ENCODE data around the gene IFT20. TPM values are rescaled to one million over a fixed set of nuclear protein-coding genes. Genes with fewer than 3 reads are reported as not detected.

Gene IFT20
- total RNA-seq, 1 donor from 2014 or later: 25.9 TPM

DNA sequence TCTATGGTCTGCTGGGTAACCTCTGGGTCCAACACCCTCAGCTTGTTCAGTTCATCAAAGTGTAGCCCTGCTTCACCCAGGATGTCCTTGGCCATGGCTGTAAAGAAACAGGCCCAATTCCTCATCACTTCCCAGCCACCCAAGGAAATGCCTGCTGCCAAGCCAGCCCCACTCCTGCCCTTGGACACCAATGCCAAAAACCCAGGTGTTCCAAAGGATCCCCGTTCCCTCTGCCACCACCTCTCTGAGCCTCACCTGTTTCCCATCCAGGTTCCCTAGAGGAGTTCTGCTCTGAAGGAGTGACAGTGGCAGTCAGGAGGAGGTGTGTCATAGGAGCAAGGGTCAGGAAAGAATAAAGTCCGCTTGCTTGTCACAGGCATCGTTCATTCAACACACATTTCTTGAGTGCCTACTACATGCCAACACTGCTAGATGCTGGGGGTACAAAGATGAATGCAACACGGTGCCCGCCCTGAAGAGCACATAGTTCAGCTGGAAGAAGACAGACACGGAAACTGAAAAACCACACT, 3.3 kb downstream of the IFT20 start:
- DNase-seq (no peak), ATAC-seq (ENCODE audit: low read depth) (no peak)
- TF ChIP-seq, protein P1, sequence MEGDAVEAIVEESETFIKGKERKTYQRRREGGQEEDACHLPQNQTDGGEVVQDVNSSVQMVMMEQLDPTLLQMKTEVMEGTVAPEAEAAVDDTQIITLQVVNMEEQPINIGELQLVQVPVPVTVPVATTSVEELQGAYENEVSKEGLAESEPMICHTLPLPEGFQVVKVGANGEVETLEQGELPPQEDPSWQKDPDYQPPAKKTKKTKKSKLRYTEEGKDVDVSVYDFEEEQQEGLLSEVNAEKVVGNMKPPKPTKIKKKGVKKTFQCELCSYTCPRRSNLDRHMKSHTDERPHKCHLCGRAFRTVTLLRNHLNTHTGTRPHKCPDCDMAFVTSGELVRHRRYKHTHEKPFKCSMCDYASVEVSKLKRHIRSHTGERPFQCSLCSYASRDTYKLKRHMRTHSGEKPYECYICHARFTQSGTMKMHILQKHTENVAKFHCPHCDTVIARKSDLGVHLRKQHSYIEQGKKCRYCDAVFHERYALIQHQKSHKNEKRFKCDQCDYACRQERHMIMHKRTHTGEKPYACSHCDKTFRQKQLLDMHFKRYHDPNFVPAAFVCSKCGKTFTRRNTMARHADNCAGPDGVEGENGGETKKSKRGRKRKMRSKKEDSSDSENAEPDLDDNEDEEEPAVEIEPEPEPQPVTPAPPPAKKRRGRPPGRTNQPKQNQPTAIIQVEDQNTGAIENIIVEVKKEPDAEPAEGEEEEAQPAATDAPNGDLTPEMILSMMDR (IDR thresholded peaks at IDR 0.05): no peak
- Mint-ChIP-seq H3K27me3 (no peaks in the 10 kb centered on the region), H3K4me1 (peaks cover 26% of the 10 kb centered on the region), H3K4me3 (no peak overlapping the region), H3K9me3 (no peaks in the 10 kb centered on the region), H3K36me3 (ENCODE audit: low read depth) (peaks cover 50% of the 10 kb centered on the region), H3K27ac (no peak overlapping the region)
- ChIA-PET CTCF (no interaction called here), POLR2A (no interaction called here)
- intact Hi-C loops (cut with micrococcal nuclease): no loop called here

DNA sequence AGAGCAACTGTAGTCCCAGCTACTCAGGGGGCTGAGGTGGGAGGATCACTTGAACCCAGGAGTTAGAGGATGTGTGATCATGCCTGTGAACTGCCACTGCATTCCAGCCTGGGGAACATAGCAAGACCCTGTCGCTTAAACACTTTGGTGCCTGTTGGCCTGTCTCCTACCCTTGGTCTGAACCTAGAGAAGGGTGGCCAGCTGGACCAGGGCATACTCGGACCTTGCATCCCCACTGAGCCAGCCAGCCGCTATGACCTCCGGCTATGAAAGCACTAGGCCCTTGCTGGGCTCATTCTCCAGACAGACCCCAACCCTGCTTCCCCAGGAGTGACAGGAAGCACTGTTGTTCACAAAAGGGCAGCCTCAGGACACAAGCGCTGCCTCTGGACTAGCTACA, 4.6 kb downstream of the IFT20 start:
- no peak for ATAC-seq (ENCODE audit: low read depth)
- H3K36me3 Mint-ChIP-seq (ENCODE audit: low read depth): peaks cover 60% of the 10 kb centered on the region
- H3K27ac Mint-ChIP-seq: no peak overlapping the region
- no peak for DNase-seq
- H3K27me3 Mint-ChIP-seq: no peaks in the 10 kb centered on the region
- peaks cover 16% of the 10 kb centered on the region for H3K4me1 Mint-ChIP-seq
- H3K9me3 Mint-ChIP-seq: no peaks in the 10 kb centered on the region
- H3K4me3 Mint-ChIP-seq: no peak overlapping the region
- CTCF ChIA-PET: no interaction called here
- intact Hi-C loops (cut with micrococcal nuclease): no loop called here
- POLR2A ChIA-PET: no interaction called here
- TF ChIP-seq, protein P1 (IDR thresholded peaks at IDR 0.05): no peak

DNA sequence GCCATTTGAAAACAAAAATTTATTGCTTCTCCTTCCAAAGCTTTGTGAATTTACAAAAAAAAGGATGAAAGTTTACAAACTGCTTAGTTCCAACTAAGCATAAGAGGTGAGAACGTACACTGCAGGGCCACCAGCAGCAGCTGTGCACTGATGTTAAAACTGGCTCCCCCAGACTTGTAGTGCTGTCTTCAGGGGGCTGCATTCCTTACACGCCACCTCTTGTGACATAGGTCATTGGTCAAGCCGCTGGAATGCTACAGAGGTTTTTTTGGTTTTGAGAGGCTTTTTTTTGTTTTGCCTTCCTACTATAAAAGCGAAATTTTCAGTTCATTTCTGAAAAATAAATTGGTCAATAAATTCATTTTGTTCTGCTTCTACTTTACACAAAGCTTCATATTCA, 6.9 kb downstream of the IFT20 start:
- ATAC-seq (ENCODE audit: low read depth): no peak
- intact Hi-C loops (cut with micrococcal nuclease): no loop called here
- TF ChIP-seq, protein P1 (IDR thresholded peaks at IDR 0.05): no peak
- Mint-ChIP-seq H3K27me3 (no peaks in the 10 kb centered on the region), H3K9me3 (no peaks in the 10 kb centered on the region), H3K4me3 (no peak overlapping the region), H3K4me1 (peaks cover 1% of the 10 kb centered on the region), H3K36me3 (ENCODE audit: low read depth) (peaks cover 56% of the 10 kb centered on the region), H3K27ac (no peak overlapping the region)
- CTCF ChIA-PET: no interaction called here
- POLR2A ChIA-PET: interaction anchor here (0.6 kb wide), 1 partner anchor 27 kb away, joined by 3 read pairs; no protein-coding TSS in a partner anchor
- DNase-seq: no peak

DNA sequence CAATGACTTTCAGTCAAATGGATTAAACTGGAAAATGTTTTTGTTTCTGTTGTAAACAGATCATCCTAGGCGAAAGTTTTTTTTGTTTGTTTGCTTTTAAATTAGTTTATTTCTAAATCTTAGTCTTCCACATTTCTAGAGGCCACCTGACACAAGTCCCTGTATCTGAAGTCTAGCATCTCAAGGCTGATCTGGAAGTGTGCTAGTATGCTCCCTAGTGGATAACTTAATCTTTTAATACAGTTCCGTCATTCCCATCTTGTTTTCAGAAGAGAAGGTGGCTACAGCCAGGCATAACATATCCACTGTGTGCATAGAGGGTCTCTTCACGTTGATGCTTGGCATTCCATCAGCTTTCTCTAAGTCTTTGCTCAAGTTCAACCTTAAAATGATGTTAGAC, 7.6 kb downstream of the IFT20 start:
- no peak overlapping the region for H3K27ac Mint-ChIP-seq
- H3K27me3 Mint-ChIP-seq: no peaks in the 10 kb centered on the region
- POLR2A ChIA-PET: no interaction called here
- peaks cover 1% of the 10 kb centered on the region for H3K4me1 Mint-ChIP-seq
- CTCF ChIA-PET: no interaction called here
- no peak for ATAC-seq (ENCODE audit: low read depth)
- DNase-seq: no peak
- TF ChIP-seq, protein P1 (IDR thresholded peaks at IDR 0.05): no peak
- H3K36me3 Mint-ChIP-seq (ENCODE audit: low read depth): peaks cover 56% of the 10 kb centered on the region
- intact Hi-C loops (cut with micrococcal nuclease): no loop called here
- no peaks in the 10 kb centered on the region for H3K9me3 Mint-ChIP-seq
- no peak overlapping the region for H3K4me3 Mint-ChIP-seq

DNA sequence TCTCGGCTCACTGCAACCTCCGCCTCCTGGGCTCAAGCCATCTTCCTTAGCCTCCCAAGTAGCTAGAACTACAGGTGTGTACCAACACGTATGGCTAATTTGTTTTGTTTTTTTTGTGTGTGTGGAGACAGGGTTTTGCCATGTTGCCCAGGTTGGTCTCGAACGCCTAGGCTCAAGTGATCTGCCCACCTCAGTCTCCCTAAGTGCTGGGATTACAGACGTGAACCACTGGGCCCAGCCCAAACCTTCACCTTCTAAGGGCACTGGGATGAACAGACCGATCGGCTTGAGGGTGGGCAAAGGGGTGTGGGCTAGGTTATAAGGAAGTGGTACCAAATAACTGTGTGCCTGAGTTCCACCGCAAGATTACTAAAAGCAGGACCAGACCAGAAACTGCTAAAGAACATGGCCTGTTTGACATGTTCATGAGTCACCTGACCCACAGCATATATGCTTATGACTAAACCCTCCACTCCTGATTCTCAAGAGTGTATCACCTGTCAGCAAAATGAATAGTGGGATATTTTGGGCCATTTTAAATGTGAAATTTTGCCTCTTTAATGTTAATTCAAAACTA, 8.2 kb downstream of the IFT20 start:
- TF ChIP-seq, protein P1 (IDR thresholded peaks at IDR 0.05): no peak
- ATAC-seq (ENCODE audit: low read depth) (no peak), DNase-seq (no peak)
- intact Hi-C loops (cut with micrococcal nuclease): no loop called here
- no peaks in the 10 kb centered on the region for H3K9me3 Mint-ChIP-seq
- peaks cover 1% of the 10 kb centered on the region for H3K4me1 Mint-ChIP-seq
- no peaks in the 10 kb centered on the region for H3K27me3 Mint-ChIP-seq
- H3K27ac Mint-ChIP-seq: no peak overlapping the region
- peaks cover 55% of the 10 kb centered on the region for H3K36me3 Mint-ChIP-seq (ENCODE audit: low read depth)
- POLR2A ChIA-PET: no interaction called here
- CTCF ChIA-PET: interaction anchor here (0.6 kb wide), 1 partner anchor 94 kb away, joined by 3 read pairs; no protein-coding TSS in a partner anchor
- H3K4me3 Mint-ChIP-seq: no peak overlapping the region

All from activated B cell treated with CpG ODN at 0.5 μM for 24 hours (primary cell).